H9 (cell line): ENCODE data around the gene PTCD2. TPM values are rescaled to one million over a fixed set of nuclear protein-coding genes. Genes with fewer than 3 reads are reported as not detected.

Experiments
- DNase-seq: peaks from one replicate; pipeline ENCODE4 v3.0.0-alpha.2; 2017
- H2AFZ ChIP-seq: one replicate; pipeline ENCODE4 v1.6.1; 2013; ENCODE audit warnings: mild to moderate bottlenecking, low read length, control low read depth, moderate library complexity
- H2AK5ac ChIP-seq: 2 replicates; pipeline ENCODE4 v1.6.1; 2013; ENCODE audit warnings: low read length, control low read depth, mixed read lengths; ENCODE audit not compliant: insufficient read length
- H2BK120ac ChIP-seq: one replicate; pipeline ENCODE4 v1.6.1; 2013; ENCODE audit warnings: low read depth, mild to moderate bottlenecking, low read length, control low read depth, inconsistent platforms; ENCODE audit not compliant: poor library complexity, severe bottlenecking
- H2BK12ac ChIP-seq: 2 replicates; pipeline ENCODE4 v1.6.1; 2013; ENCODE audit warnings: low read length, control low read depth, mixed read lengths, low read depth; ENCODE audit not compliant: insufficient read length
- H2BK15ac ChIP-seq: 2 replicates; pipeline ENCODE4 v1.6.1; 2013; ENCODE audit warnings: low read depth, low read length, control low read depth
- H2BK20ac ChIP-seq: one replicate; pipeline ENCODE4 v1.6.1; 2013; ENCODE audit warnings: low read depth, mild to moderate bottlenecking, low read length, control low read depth, inconsistent platforms; ENCODE audit not compliant: poor library complexity, severe bottlenecking
- H2BK5ac ChIP-seq: 2 replicates; pipeline ENCODE4 v1.6.1; 2013; ENCODE audit warnings: low read length, control low read depth, mixed read lengths; ENCODE audit not compliant: insufficient read length
- H3K14ac ChIP-seq: 2 replicates; pipeline ENCODE4 v1.6.1; 2013; ENCODE audit warnings: low read length, control low read depth; ENCODE audit not compliant: insufficient read depth
- H3K18ac ChIP-seq: 2 replicates; pipeline ENCODE4 v1.6.1; 2013; ENCODE audit warnings: low read depth, mild to moderate bottlenecking, mixed read lengths, low read length, control low read depth; ENCODE audit not compliant: insufficient read length
- H3K23ac ChIP-seq: 2 replicates; pipeline ENCODE4 v1.6.1; 2013; ENCODE audit warnings: low read length, control low read depth, mixed read lengths, low read depth; ENCODE audit not compliant: insufficient read length
- H3K23me2 ChIP-seq: 2 replicates; pipeline ENCODE4 v1.6.1; 2013; ENCODE audit warnings: low read depth, mild to moderate bottlenecking, mixed read lengths, low read length, control low read depth; ENCODE audit not compliant: insufficient read length, poor library complexity, severe bottlenecking
- H3K27ac ChIP-seq: 2 replicates; pipeline ENCODE4 v1.5.1; 2013; ENCODE audit warnings: low read length, control low read depth, mixed read lengths, low read depth; ENCODE audit not compliant: insufficient read length
- H3K27me3 ChIP-seq: 2 replicates; pipeline ENCODE4 v1.6.1; 2013; ENCODE audit warnings: low read length, control low read depth, inconsistent platforms; ENCODE audit not compliant: insufficient read depth
- H3K4ac ChIP-seq: 2 replicates; pipeline ENCODE4 v1.6.1; 2013; ENCODE audit warnings: low read depth, mild to moderate bottlenecking, control low read depth, inconsistent platforms, low read length, moderate library complexity
- H3K4me1 ChIP-seq: 2 replicates; pipeline ENCODE4 v1.6.1; 2013; ENCODE audit warnings: low read length, control low read depth, inconsistent platforms; ENCODE audit not compliant: insufficient read depth
- H3K4me2 ChIP-seq: 2 replicates; pipeline ENCODE4 v1.6.1; 2013; ENCODE audit warnings: low read length, control low read depth, mixed read lengths; ENCODE audit not compliant: insufficient read length, insufficient read depth
- H3K56ac ChIP-seq: 2 replicates; pipeline ENCODE4 v1.6.1; 2013; ENCODE audit warnings: low read depth, mild to moderate bottlenecking, mixed read lengths, low read length, control low read depth; ENCODE audit not compliant: insufficient read length
- H3K79me1 ChIP-seq: 2 replicates; pipeline ENCODE4 v1.6.1; 2013; ENCODE audit warnings: low read depth, mild to moderate bottlenecking, moderate library complexity, low read length, control low read depth, inconsistent platforms; ENCODE audit not compliant: insufficient read depth, poor library complexity, severe bottlenecking
- H3K79me2 ChIP-seq: 2 replicates; pipeline ENCODE4 v1.6.1; 2013; ENCODE audit warnings: low read length, control low read depth, inconsistent platforms; ENCODE audit not compliant: insufficient read depth
- H3K9ac ChIP-seq: 2 replicates; pipeline ENCODE4 v1.6.1; 2013; ENCODE audit warnings: low read length, control low read depth, mixed read lengths; ENCODE audit not compliant: insufficient read length; ENCODE audit errors: extremely low read depth
- H3K9me3 ChIP-seq: one replicate; pipeline ENCODE4 v1.6.1; 2013; ENCODE audit warnings: low read depth, low read length, inconsistent platforms; ENCODE audit not compliant: control insufficient read depth
- H3T11ph ChIP-seq: one replicate; pipeline ENCODE4 v1.6.1; 2013; ENCODE audit warnings: mild to moderate bottlenecking, low read length, control low read depth, inconsistent platforms
- H4K20me1 ChIP-seq: one replicate; pipeline ENCODE4 v1.6.1; 2013; ENCODE audit not compliant: control insufficient read depth, insufficient read length, insufficient read depth
- H4K5ac ChIP-seq: 2 replicates; pipeline ENCODE4 v1.6.1; 2013; ENCODE audit warnings: low read depth, mild to moderate bottlenecking, mixed read lengths, low read length, control low read depth; ENCODE audit not compliant: insufficient read length
- H4K8ac ChIP-seq: replicated peaks from 2 replicates; pipeline ENCODE4 v1.6.1; 2013; ENCODE audit warnings: low read length, control low read depth, mixed read lengths, low read depth; ENCODE audit not compliant: insufficient read length
- H4K91ac ChIP-seq: 2 replicates; pipeline ENCODE4 v1.6.1; 2013; ENCODE audit warnings: low read depth, mild to moderate bottlenecking, moderate library complexity, mixed read lengths, low read length, control low read depth; ENCODE audit not compliant: insufficient read length
- H3K27ac Mint-ChIP-seq, 3 experiments: 2 replicates in 2 of 3; 3 replicates in 1 of 3; pipeline ENCODE4 v1.8.0; 2020 to 2021; ENCODE audit warnings: mixed read lengths in 3 of 3, mild to moderate bottlenecking in 1 of 3, moderate library complexity in 1 of 3
- H3K27me3 Mint-ChIP-seq: 2 replicates; pipeline ENCODE4 v1.8.0; 2021; ENCODE audit warnings: low read depth, mild to moderate bottlenecking, moderate library complexity, mixed read lengths
- H3K36me3 Mint-ChIP-seq, 3 experiments: 2 replicates in 2 of 3; 3 replicates in 1 of 3; pipeline ENCODE4 v1.8.0; 2020 to 2021; ENCODE audit warnings: low read depth in 3 of 3, mixed read lengths in 3 of 3; ENCODE audit not compliant: insufficient read depth in 1 of 3
- H3K4me1 Mint-ChIP-seq, 2 experiments: 2 replicates each; pipeline ENCODE4 v1.8.0; 2020; ENCODE audit warnings: mixed read lengths in 2 of 2
- H3K4me3 Mint-ChIP-seq, 2 experiments: 2 replicates in 1 of 2; 3 replicates in 1 of 2; pipeline ENCODE4 v1.8.0; 2020 to 2021; ENCODE audit warnings: mild to moderate bottlenecking in 2 of 2, mixed read lengths in 2 of 2, moderate library complexity in 1 of 2
- H3K9me3 Mint-ChIP-seq, 2 experiments: 2 replicates in 1 of 2; 3 replicates in 1 of 2; pipeline ENCODE4 v1.8.0; 2020; ENCODE audit warnings: mild to moderate bottlenecking in 2 of 2, mixed read lengths in 2 of 2, moderate library complexity in 1 of 2
- WGBS: extraction: QIAGEN DNeasy Blood & Tissue Kit; methylation state at CpG from one replicate; pipeline ENCODE4 v1.1.7; 2013; ENCODE audit warnings: missing lambda C conversion rate, low lambda C conversion rate, mixed read lengths; ENCODE audit not compliant: insufficient read length; ENCODE audit errors: extremely low coverage; 5-methylcytosine and 5-hydroxymethylcytosine counted together
- total RNA-seq: library from RNA; stranded (reverse); gene quantifications from 2 replicates; pipeline ENCODE4 v1.2.1, GENCODE V29; 2021
- TF ChIP-seq, protein P1 (sequence below): fragments of 200-600 bp; sonication (generic); conservative IDR thresholded peaks from 3 replicates; pipeline ENCODE4 v1.8.0; 2021; ENCODE audit warnings: antibody characterized with exemption, mild to moderate bottlenecking

Gene PTCD2
- total RNA-seq, 1 experiment from 2014 or later = 12.7 TPM

DNA sequence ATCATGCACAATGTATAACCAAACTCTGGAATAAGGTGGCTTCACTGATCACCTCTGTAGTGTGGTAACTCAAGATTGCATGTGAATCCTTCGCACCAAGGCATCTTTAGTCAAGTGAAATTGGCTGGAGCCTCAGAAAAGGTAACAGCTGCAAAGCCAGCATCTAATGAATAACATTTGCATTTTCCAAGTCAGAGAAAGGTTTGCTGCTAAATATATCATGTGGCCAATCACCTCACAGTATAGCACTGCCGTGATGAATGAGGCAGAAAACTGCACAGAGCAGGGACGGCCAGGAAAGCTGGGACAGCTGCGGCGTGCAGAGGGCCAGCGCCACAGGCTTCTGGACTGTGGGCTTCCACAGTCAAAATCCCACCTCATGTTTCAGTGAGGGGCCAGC lies 18.6 kb upstream of the PTCD2 start:
- H3K4me1 ChIP-seq = peaks cover 13% of the 10 kb centered on the region; the same call in 1 of the 2 replicates
- no peak overlapping the region for H4K5ac ChIP-seq
- no CpG with 5 or more reads among the region's 6 CpGs for WGBS
- H2AK5ac ChIP-seq = no peak overlapping the region
- H3K27ac ChIP-seq = no peak overlapping the region
- no peaks in the 10 kb centered on the region for H3K23me2 ChIP-seq
- H4K8ac ChIP-seq = no peak overlapping the region
- TF ChIP-seq, protein P1, sequence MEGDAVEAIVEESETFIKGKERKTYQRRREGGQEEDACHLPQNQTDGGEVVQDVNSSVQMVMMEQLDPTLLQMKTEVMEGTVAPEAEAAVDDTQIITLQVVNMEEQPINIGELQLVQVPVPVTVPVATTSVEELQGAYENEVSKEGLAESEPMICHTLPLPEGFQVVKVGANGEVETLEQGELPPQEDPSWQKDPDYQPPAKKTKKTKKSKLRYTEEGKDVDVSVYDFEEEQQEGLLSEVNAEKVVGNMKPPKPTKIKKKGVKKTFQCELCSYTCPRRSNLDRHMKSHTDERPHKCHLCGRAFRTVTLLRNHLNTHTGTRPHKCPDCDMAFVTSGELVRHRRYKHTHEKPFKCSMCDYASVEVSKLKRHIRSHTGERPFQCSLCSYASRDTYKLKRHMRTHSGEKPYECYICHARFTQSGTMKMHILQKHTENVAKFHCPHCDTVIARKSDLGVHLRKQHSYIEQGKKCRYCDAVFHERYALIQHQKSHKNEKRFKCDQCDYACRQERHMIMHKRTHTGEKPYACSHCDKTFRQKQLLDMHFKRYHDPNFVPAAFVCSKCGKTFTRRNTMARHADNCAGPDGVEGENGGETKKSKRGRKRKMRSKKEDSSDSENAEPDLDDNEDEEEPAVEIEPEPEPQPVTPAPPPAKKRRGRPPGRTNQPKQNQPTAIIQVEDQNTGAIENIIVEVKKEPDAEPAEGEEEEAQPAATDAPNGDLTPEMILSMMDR = no peak
- no peaks in the 10 kb centered on the region for H3K9me3 ChIP-seq
- no peak overlapping the region for H2BK5ac ChIP-seq
- Mint-ChIP-seq H3K4me3 (peak overlapping the region; percentile 3 to 16; a peak in 2 of 5 replicates), H3K9me3 (no peaks in the 10 kb centered on the region; a peak in 1 of 5 replicates), H3K4me1 (peaks cover 46 to 53% of the 10 kb centered on the region in 2 experiments), H3K36me3 (peaks cover 11 to 24% (median 14%) of the 10 kb centered on the region in 3 experiments; a peak in 6 of 7 replicates), H3K27me3 (no peaks in the 10 kb centered on the region), H3K27ac (peak overlapping the region; percentile 82 to 96 (median 92); a peak in 6 of 7 replicates)
- peak overlapping the region; percentile 20 for H3K4me2 ChIP-seq
- H2BK20ac ChIP-seq = no peak overlapping the region
- no peak overlapping the region; the same call in 1 of the 2 replicates for H3K4ac ChIP-seq
- H3K23ac ChIP-seq = no peak overlapping the region
- peak overlapping the region; percentile 69 for H3K18ac ChIP-seq
- no peak overlapping the region for H2BK12ac ChIP-seq
- H3K56ac ChIP-seq = no peak overlapping the region
- H4K91ac ChIP-seq = no peak overlapping the region
- no peaks in the 10 kb centered on the region for H4K20me1 ChIP-seq
- H3K27me3 ChIP-seq = no peaks in the 10 kb centered on the region
- peak overlapping the region; percentile 65 for H2BK120ac ChIP-seq
- H3T11ph ChIP-seq = no peak overlapping the region
- peaks cover 9% of the 10 kb centered on the region for H3K79me1 ChIP-seq
- H3K14ac ChIP-seq = no peak overlapping the region
- no peak for DNase-seq
- H3K9ac ChIP-seq = no peak overlapping the region
- no peak overlapping the region for H2BK15ac ChIP-seq
- H3K79me2 ChIP-seq = peaks cover 13% of the 10 kb centered on the region
- H2AFZ ChIP-seq = no peak overlapping the region
